ENCODE results near the gene AFG1L. TPM values are rescaled to one million over a fixed set of nuclear protein-coding genes. Genes with fewer than 3 reads are reported as not detected.
"Not testable (repeated sequence)": the region's sequence is repeated elsewhere in the genome, so short reads cannot be mapped to it uniquely, and the experiment has no call there.

AFG1L gene
- total and polyA plus RNA-seq, 8 donors = 1.2 to 4.7 (median 3.8) TPM

GRCh38 chr6:108446629-108447150 is 151.8 kb downstream of the AFG1L start:
- H3K27me3 ChIP-seq = no peaks in the 10 kb centered on the region
- ATAC-seq (no peak), DNase-seq (no peak), FAIRE-seq (no peak)
- H3K36me3 ChIP-seq = no peaks in the 10 kb centered on the region
- H3K9me3 ChIP-seq = no peaks in the 10 kb centered on the region
- intact Hi-C loops (cut with DNase I) = no loop called here
- no peak overlapping the region for H3K27ac ChIP-seq
- H3K4me3 ChIP-seq = no peak overlapping the region
- WGBS, 2 donors = 92 to 93% methylated on average over 3 of the region's 3 CpGs
- H3K4me1 ChIP-seq = no peaks in the 10 kb centered on the region
- TF ChIP-seq CTCF (IDR thresholded peaks at IDR 0.05) = no peak

- Histone ChIP-seq H3K27ac (no peak overlapping the region), H3K9me3 (no peaks in the 10 kb centered on the region), H3K27me3 (no peaks in the 10 kb centered on the region), H3K36me3 (no peaks in the 10 kb centered on the region), H3K4me3 (no peak overlapping the region), H3K4me1 (no peaks in the 10 kb centered on the region)
- intact Hi-C loops (cut with DNase I) = no loop called here
- DNase-seq (no peak), FAIRE-seq (no peak), ATAC-seq (no peak)
- TF ChIP-seq CTCF (IDR thresholded peaks at IDR 0.05) = no peak
- WGBS, 2 donors = 98 to 100% methylated on average over 1 of the region's 1 CpG
Observed at GRCh38 chr6:108448481-108448880, 153.6 kb downstream of the AFG1L start.

GRCh38 chr6:108449717-108450116 is 154.9 kb downstream of the AFG1L start:
- H3K27ac ChIP-seq; H3K4me1 ChIP-seq; FAIRE-seq; H3K9me3 ChIP-seq; H3K4me3 ChIP-seq; H3K36me3 ChIP-seq; DNase-seq; ATAC-seq; intact Hi-C loops (cut with DNase I); H3K27me3 ChIP-seq: not testable (repeated sequence)
- no CpG with 5 or more reads among the region's 1 CpG for WGBS, 2 donors

GRCh38 chr6:108451816-108452215 is 157.0 kb downstream of the AFG1L start:
- H3K4me3 ChIP-seq = no peak overlapping the region
- intact Hi-C loops (cut with DNase I) = no loop called here
- DNase-seq = no peak
- no peak overlapping the region for H3K27ac ChIP-seq
- no peaks in the 10 kb centered on the region for H3K4me1 ChIP-seq
- no peaks in the 10 kb centered on the region for H3K27me3 ChIP-seq
- no peaks in the 10 kb centered on the region for H3K36me3 ChIP-seq
- H3K9me3 ChIP-seq = no peaks in the 10 kb centered on the region
- no peak for TF ChIP-seq CTCF (IDR thresholded peaks at IDR 0.05)
- FAIRE-seq = no peak
- 95 to 96% methylated on average over 8 of the region's 8 CpGs for WGBS, 2 donors
- ATAC-seq = no peak

- no peak overlapping the region for H3K4me3 ChIP-seq
- intact Hi-C loops (cut with DNase I) = no loop called here
- WGBS, 2 donors = 82 to 83% methylated on average over 4 of the region's 4 CpGs
- no peaks in the 10 kb centered on the region for H3K36me3 ChIP-seq
- peak overlapping the region in 1 of 4 donors; percentile 2 for H3K27ac ChIP-seq
- TF ChIP-seq CTCF (IDR thresholded peaks at IDR 0.05) = no peak
- no peaks in the 10 kb centered on the region for H3K9me3 ChIP-seq
- no peak for DNase-seq
- ATAC-seq = peak in 1 of 4 donors; percentile 37
- no peaks in the 10 kb centered on the region for H3K27me3 ChIP-seq
- H3K4me1 ChIP-seq = no peaks in the 10 kb centered on the region
- no peak for FAIRE-seq
Observed at GRCh38 chr6:108452711-108453195, 157.9 kb downstream of the AFG1L start.

All from pancreas (tissue), 10 donors.